Stimulated activated CD4-positive, alpha-beta T cell treated with anti-CD3 and anti-CD28 coated beads, Interleukin-4, amount 100 ng/mL, for 1 hour (primary cell): Measurements from ENCODE around the gene PRR33.

Experiments used
- DNase-seq: peaks from one replicate; pipeline ENCODE4 v3.0.0-alpha.2; 2020

The PRR33 gene

GRCh38 chr11:1861435-1862411 lies 30.0 kb downstream of the PRR33 start:
- DNase-seq, result no peak

- DNase-seq, result no peak
Measured at GRCh38 chr11:1860108-1860507, 31.6 kb downstream of the PRR33 start.

DNA sequence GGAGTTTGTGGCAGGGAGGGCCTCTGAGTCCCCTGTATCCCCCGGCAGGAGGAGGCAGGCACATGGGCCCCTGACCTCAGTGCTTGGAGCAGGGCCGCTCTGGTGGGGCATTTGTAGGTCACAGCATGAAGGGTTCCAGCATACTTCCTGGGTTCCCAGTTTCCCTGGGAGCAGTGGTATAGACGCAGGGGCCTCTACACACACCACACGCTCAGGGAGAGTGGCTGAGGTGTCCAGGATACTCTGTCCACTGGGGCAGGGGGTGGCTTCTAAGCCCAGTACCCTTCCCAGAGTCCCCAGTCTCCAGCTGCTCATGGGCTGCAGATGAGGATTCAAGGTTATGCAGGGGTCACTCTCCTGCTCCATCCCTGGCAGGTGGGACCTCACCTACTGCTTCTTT lies 32.7 kb downstream of the PRR33 start:
- DNase-seq, result no peak

DNA sequence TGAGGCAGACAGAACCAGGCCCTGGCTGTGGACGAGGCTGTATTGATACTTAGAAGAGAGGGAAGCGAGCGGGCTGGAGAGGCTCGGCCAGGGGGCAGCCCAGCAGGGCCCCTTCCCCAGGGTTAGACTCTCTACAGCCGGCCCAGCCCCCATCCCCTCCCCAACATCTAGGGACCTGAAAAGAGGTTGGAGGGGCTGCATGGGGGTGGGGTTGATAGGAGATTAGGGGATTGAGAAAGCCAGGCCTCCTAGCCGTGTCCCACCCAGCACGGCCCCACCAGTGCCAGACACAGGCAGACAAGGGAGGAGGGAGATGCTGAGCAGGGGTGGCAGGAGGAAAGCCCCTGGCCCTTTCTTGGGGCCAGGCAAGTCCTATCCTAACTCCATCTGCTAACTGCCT lies 33.1 kb downstream of the PRR33 start:
- DNase-seq, result no peak

GRCh38 chr11:1858154-1858553 lies 33.5 kb downstream of the PRR33 start:
- no peak for DNase-seq

DNA sequence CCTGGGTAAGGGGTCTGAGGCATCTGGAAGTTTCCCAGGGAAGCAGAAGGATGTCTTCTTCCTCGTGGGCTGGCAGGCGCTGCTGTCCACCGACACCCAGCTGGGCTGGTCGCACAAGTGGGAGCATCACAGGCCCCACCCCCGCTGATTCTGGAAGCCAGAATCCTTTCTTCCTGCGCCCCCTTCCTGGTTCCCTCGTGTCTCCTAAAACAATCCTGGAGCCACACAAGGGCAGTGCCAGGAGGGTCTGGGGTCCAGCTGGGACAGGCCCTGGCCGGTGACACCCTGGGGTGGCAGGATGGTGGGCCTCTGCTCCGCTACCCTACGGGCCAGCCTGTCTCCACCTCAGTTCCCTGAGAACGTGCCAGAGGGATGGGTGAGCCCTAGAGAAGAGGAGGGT lies 34.6 kb downstream of the PRR33 start:
- DNase-seq, result no peak

DNA sequence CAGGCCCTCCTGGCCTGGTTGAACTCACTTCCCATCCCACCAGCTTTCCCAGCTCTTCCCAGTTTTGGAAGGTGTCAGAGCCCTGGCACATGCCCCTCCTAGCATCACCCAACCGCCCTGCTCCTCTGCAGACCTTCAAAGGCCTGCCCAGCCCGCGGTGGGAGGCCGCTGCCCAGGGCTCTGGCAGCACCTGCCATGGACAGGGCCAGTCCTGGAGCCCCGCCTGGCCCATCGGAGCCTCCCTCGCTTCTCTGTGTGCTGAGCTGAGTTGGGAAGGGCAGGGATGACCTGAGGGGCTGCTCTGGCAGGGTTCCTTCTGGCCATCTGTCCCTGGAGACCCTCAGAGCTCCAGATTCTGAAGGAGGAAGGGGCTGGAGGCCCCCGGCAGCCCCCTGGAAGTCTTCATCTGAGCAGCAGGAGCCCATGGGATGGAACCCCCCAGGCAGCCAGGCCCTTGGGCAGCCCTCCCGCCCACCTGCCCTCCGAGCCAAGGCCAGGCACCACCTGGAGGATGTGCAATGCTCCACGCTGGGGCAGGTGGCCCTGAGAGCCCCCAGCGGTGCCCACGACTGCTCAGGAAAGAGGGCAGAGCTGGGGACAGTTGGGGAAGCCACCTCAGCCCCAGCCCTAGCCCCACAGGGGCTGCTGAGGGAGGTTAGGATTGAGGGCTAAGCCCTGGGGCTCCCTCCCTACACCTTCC lies 35.2 kb downstream of the PRR33 start:
- no peak for DNase-seq

DNA sequence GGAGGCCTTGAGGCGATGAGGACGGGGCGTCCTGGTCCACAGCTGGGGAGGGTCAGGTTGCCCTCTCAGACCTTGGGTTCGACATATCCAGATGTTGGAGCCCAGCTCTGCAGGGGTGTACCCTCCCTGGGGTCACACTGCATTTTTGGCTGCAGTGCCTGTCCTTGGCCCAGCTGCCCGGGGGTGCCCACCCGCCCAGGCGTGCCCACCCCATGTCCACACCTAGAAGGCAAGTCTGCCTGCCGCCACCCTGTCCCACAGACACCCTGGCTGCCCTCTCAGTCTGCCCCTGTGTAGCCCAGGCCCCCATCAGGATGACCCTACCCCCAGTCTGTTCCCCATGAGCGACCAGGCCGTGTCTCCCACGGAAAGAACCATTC lies 35.8 kb downstream of the PRR33 start:
- DNase-seq, result no peak

DNA sequence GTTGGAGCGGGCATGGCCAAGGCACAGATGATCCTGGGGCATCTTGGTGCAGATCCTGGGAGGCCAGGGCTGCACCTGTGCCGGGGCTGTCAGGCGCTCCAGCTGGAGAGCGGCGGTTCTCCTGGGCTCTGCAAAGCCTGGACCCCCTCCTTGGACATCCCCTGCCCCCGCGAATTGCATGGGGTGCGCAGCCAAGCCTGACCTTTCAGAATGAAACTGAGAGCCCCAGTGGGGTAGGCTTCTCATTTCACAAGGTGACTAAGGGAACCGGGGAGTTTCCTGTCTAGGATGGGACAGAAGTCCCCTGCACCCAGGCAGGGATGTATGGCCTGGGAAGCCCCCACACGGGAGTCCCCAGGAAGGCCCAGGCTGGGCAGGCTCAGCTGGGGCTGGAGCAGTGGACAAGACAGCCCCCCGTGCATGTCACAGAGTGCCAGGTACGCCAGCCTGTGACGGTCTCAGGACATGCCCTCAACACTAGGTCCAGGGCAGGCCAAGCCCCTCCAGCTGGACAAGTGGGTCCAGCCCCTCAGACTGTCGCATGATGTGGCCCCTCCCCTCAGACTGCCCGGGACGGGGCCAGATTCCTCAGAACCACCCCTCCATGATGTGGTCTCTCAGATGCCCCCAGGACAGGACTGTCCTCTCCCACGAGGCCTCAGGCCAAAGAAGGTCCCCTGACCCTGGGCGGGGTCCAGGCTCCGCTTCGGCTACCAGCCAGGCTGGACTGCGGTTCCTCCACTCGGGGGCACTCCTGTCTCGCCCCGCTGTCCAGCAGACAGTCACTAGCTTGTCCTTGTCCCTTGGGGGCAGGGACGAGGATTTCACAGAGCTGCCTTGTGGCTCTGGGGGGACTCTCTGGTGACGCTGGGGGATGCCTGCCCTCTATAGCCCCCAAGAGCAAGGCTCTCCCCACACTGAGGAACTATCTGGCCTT lies 36.5 kb downstream of the PRR33 start:
- peak; percentile 33 for DNase-seq

- no peak for DNase-seq
Measured at GRCh38 chr11:1854132-1854948, 37.4 kb downstream of the PRR33 start.

GRCh38 chr11:1853376-1854131 lies 38.1 kb downstream of the PRR33 start:
- no peak for DNase-seq

DNA sequence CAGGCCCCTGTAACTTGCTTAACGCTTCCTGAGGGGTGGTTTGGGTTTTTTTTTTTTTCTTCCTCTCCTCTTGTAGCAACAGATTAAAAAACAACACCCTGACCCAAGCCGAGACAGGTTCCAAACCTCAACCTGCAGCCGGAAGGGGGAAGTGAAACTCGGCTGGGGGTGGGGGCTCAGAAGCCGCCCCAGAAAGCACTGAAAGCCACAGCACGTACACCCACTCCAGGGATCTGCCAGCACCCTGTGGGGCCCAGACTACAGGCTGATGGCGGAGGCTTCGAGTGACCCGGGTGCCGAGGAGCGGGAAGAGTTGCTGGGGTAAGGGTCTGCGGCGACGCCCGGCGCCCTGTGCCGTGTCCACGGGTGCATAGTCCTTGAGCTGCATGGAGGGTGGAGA lies 38.8 kb downstream of the PRR33 start, which contains the start of gene LSP1:
Gene LSP1, plus strand, starts transcription at position 208 of the 400 bp plus-strand sequence. Its CDS starts 61 bp downstream, at position 269.
- peak; percentile 75 for DNase-seq

DNA sequence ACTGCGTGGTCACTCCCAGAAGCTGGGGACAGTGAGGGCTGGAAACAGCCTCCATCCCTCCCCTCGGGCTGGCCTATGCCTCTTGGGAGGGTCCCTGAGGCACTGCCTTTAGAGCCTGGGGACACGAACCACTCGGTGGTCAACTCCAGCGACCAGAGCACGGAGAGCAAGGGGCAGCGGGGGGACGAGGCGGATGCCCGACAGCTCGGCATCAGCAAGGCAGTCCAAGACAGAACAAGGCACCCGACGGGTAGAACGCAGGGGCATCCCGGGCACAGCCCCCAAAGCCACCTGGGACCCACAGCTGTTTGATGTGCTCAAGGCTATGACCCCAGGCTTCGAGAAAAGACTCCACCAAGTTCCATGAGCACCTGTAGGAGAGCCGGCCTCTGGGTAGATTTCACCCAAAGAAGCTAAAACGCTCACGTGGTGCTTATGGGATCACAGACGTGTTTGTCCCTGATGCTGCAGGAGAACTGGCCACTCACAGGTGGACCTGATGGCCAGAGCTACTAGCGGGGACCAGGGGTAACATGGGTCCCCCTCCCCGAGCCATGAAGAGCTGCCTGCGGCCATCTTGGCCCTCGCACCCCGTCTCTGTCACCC lies 39.3 kb downstream of the PRR33 start:
- peak; percentile 27 for DNase-seq

GRCh38 chr11:1851468-1852180 lies 40.1 kb downstream of the PRR33 start:
- no peak for DNase-seq

GRCh38 chr11:1848640-1849430 lies 42.9 kb downstream of the PRR33 start:
- DNase-seq, result no peak

DNA sequence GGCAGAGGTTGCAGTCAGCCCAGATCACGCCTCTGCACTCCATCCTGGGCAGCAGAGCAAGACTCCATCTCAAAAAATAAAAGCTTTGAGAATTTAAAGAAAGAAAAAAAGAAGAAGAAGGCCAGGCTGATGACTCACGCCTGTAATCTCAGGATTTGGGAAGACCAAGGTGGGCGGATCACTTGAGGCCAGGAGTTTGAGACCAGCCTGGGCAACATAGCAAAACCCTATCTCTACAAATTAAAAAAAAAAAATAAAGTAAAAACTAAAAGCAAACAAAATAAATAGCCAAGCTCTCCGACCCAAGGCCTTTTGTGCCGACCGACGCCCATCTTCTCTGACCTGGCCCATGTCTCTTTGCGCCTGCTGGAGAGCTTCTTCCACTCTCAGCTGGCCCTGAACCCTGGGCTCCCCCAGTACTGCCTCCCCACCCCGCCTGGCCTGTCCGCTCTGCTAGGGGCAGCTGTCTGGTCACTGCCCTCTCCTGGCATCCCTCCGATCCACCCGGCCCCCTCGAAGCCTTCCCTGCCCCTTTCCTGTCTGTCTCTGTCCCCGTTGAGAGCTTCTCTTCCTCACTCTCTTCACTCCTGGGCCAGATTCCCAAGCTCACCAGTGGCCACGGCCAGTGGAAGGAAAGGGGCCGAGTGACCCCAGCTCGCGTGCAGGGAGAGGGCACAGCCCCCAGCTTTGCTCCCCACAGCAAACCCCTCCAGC lies 43.6 kb downstream of the PRR33 start:
- DNase-seq, result no peak

DNA sequence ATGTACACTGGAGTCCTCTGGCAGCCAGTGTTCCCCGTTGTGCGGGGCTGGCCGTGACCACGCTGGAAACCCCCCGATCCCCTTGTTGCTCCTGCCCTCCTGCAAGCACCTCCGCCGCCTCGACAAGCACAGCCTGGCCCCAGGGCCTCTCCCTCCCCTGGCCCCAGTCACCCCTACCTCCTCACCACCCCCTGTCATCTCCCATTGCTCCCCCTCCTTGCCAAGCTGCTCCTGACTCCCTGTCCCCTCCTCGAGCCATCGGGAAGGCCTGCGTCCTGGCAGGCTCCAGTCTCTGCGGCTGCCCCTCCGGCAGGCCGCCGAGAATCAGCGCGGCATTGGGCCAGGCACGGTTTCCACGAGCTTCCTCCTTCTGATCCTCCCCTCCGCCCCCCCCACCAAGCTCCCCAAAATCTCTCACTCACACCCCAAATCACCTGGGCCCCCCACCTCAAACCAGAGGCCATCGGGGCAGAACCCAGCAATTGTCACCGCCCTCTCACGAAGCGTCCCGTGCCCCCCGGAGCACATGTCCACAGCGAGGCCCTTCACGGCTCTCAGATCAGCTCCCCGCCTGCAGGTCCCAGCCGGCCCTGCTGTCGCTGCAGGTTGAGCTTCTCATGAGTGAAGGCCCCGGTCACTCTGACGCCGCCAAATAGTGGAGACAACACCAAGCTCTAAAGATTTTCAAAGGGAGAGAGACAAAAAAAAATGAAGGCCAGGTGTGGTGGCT lies 44.5 kb downstream of the PRR33 start:
- no peak for DNase-seq

GRCh38 chr11:1846453-1846932 lies 45.2 kb downstream of the PRR33 start:
- no peak for DNase-seq
